Measurements from ENCODE around the gene NVL.

The NVL gene

GRCh38 chr1:224182057-224182865 lies 147.7 kb downstream of the NVL start:
- DNase-seq (ENCODE audit: low spot score) = no peak

GRCh38 chr1:224181453-224181810 lies 148.5 kb downstream of the NVL start:
- no peak overlapping the region for H3K18ac ChIP-seq (ENCODE audit: low read length)
- H3K27me3 ChIP-seq (ENCODE audit: control insufficient read depth in 3 of 3, insufficient read depth in 3 of 3, low read depth in 1 of 3, low read length in 3 of 3) = no peaks in the 10 kb centered on the region
- H3K4ac ChIP-seq (ENCODE audit: low read length) = no peak overlapping the region
- DNase-seq (ENCODE audit: low spot score) = no peak
- H2BK5ac ChIP-seq (ENCODE audit: low read length) = no peak overlapping the region
- H4K8ac ChIP-seq (ENCODE audit: low read depth, low read length) = no peak overlapping the region
- H3K23ac ChIP-seq (ENCODE audit: low read depth, low read length, poor library complexity) = no peak overlapping the region
- peaks cover 0 to 15% of the 10 kb centered on the region in 2 donors for H3K36me3 ChIP-seq (replicated peaks in 1 of 2; ENCODE audit: control insufficient read depth in 2 of 2, insufficient read depth in 2 of 2, low read length in 2 of 2)
- peaks cover 4 to 5% of the 10 kb centered on the region in 2 donors for H3K4me1 ChIP-seq (ENCODE audit: control insufficient read depth in 2 of 2, insufficient read depth in 1 of 2, low read depth in 1 of 2, low read length in 2 of 2)
- peaks cover 0 to 2% of the 10 kb centered on the region in 2 donors for H3K9me3 ChIP-seq (replicated peaks in 1 of 2; ENCODE audit: control insufficient read depth in 2 of 2, insufficient read depth in 1 of 2, low read depth in 1 of 2, low read length in 2 of 2)
- no peak overlapping the region for H2AFZ ChIP-seq (ENCODE audit: low read length)
- H3K79me1 ChIP-seq (ENCODE audit: low read depth, low read length) = peaks cover 4% of the 10 kb centered on the region
- no peak overlapping the region for H3K14ac ChIP-seq (ENCODE audit: low read length)
- no peak overlapping the region for H3K9ac ChIP-seq (ENCODE audit: low read depth, low read length, poor library complexity)
- no peak overlapping the region for H3K27ac ChIP-seq (replicated peaks; ENCODE audit: low read length)
- H3K4me2 ChIP-seq (ENCODE audit: insufficient read depth, low read length, poor library complexity, severe bottlenecking) = no peak overlapping the region
- H2AK5ac ChIP-seq (ENCODE audit: low read depth, low read length) = no peak overlapping the region
- no peak overlapping the region for H2BK12ac ChIP-seq (ENCODE audit: low read length)
- H2BK15ac ChIP-seq (ENCODE audit: low read length) = no peak overlapping the region
- H4K91ac ChIP-seq (ENCODE audit: low read depth, low read length, poor library complexity) = no peak overlapping the region
- no peak overlapping the region for H2BK120ac ChIP-seq (ENCODE audit: low read depth, low read length)
- no CpG with 5 or more reads among the region's 4 CpGs for WGBS, 2 donors (ENCODE audit: extremely low coverage in 2 of 2, insufficient read length in 2 of 2, insufficient replicate concordance in 1 of 2)
- H3K4me3 ChIP-seq (ENCODE audit: low read length in 2 of 2) = no peak overlapping the region

More at GRCh38 chr1:224182057-224182865, 147.7 kb downstream of the NVL start:
- Histone ChIP-seq H2BK5ac (ENCODE audit: low read length) (no peak overlapping the region), H3K27ac (replicated peaks; ENCODE audit: low read length) (peak overlapping the region; percentile 65), H4K91ac (ENCODE audit: low read depth, low read length, poor library complexity) (no peak overlapping the region), H2BK15ac (ENCODE audit: low read length) (no peak overlapping the region), H2AK5ac (ENCODE audit: low read depth, low read length) (no peak overlapping the region), H2BK120ac (ENCODE audit: low read depth, low read length) (no peak overlapping the region), H3K4me1 (ENCODE audit: control insufficient read depth in 2 of 2, insufficient read depth in 1 of 2, low read depth in 1 of 2, low read length in 2 of 2) (peaks cover 4 to 5% of the 10 kb centered on the region in 2 donors), H3K27me3 (ENCODE audit: control insufficient read depth in 3 of 3, insufficient read depth in 3 of 3, low read depth in 1 of 3, low read length in 3 of 3) (no peaks in the 10 kb centered on the region), H3K18ac (ENCODE audit: low read length) (peak overlapping the region; percentile 81), H3K4me2 (ENCODE audit: insufficient read depth, low read length, poor library complexity, severe bottlenecking) (peak overlapping the region; percentile 80), H2AFZ (ENCODE audit: low read length) (peak overlapping the region; percentile 94), H3K4me3 (ENCODE audit: low read length in 2 of 2) (peak overlapping the region; percentile 76 to 96), H3K23ac (ENCODE audit: low read depth, low read length, poor library complexity) (no peak overlapping the region), H3K9ac (ENCODE audit: low read depth, low read length, poor library complexity) (no peak overlapping the region), H3K14ac (ENCODE audit: low read length) (no peak overlapping the region), H3K79me1 (ENCODE audit: low read depth, low read length) (peaks cover 4% of the 10 kb centered on the region), H3K9me3 (replicated peaks in 1 of 2; ENCODE audit: control insufficient read depth in 2 of 2, insufficient read depth in 1 of 2, low read depth in 1 of 2, low read length in 2 of 2) (peaks cover 0 to 4% of the 10 kb centered on the region in 2 donors), H3K36me3 (replicated peaks in 1 of 2; ENCODE audit: control insufficient read depth in 2 of 2, insufficient read depth in 2 of 2, low read length in 2 of 2) (peaks cover 0 to 21% of the 10 kb centered on the region in 2 donors), H2BK12ac (ENCODE audit: low read length) (no peak overlapping the region), H4K8ac (ENCODE audit: low read depth, low read length) (no peak overlapping the region), H3K4ac (ENCODE audit: low read length) (no peak overlapping the region)
- no CpG with 5 or more reads among the region's 22 CpGs for WGBS, 2 donors (ENCODE audit: extremely low coverage in 2 of 2, insufficient read length in 2 of 2, insufficient replicate concordance in 1 of 2)

- no peak overlapping the region for H3K14ac ChIP-seq (ENCODE audit: low read length)
- H2AFZ ChIP-seq (ENCODE audit: low read length) = no peak overlapping the region
- H3K9ac ChIP-seq (ENCODE audit: low read depth, low read length, poor library complexity) = no peak overlapping the region
- no peak overlapping the region for H3K4me3 ChIP-seq (ENCODE audit: low read length in 2 of 2)
- H4K8ac ChIP-seq (ENCODE audit: low read depth, low read length) = no peak overlapping the region
- no peaks in the 10 kb centered on the region for H3K27me3 ChIP-seq (ENCODE audit: control insufficient read depth in 3 of 3, insufficient read depth in 3 of 3, low read depth in 1 of 3, low read length in 3 of 3)
- H2BK12ac ChIP-seq (ENCODE audit: low read length) = no peak overlapping the region
- no peak for DNase-seq (ENCODE audit: low spot score)
- H3K23ac ChIP-seq (ENCODE audit: low read depth, low read length, poor library complexity) = no peak overlapping the region
- no peak overlapping the region for H2AK5ac ChIP-seq (ENCODE audit: low read depth, low read length)
- H3K4ac ChIP-seq (ENCODE audit: low read length) = no peak overlapping the region
- no peak overlapping the region for H3K4me2 ChIP-seq (ENCODE audit: insufficient read depth, low read length, poor library complexity, severe bottlenecking)
- no peak overlapping the region for H2BK15ac ChIP-seq (ENCODE audit: low read length)
- H2BK5ac ChIP-seq (ENCODE audit: low read length) = no peak overlapping the region
- peaks cover 4 to 5% of the 10 kb centered on the region in 2 donors for H3K4me1 ChIP-seq (ENCODE audit: control insufficient read depth in 2 of 2, insufficient read depth in 1 of 2, low read depth in 1 of 2, low read length in 2 of 2)
- no peak overlapping the region for H4K91ac ChIP-seq (ENCODE audit: low read depth, low read length, poor library complexity)
- H3K18ac ChIP-seq (ENCODE audit: low read length) = no peak overlapping the region
- peaks cover 2% of the 10 kb centered on the region for H3K79me1 ChIP-seq (ENCODE audit: low read depth, low read length)
- H3K36me3 ChIP-seq (replicated peaks in 1 of 2; ENCODE audit: control insufficient read depth in 2 of 2, insufficient read depth in 2 of 2, low read length in 2 of 2) = peaks cover 0 to 11% of the 10 kb centered on the region in 2 donors
- no peak overlapping the region for H2BK120ac ChIP-seq (ENCODE audit: low read depth, low read length)
- peaks cover 0 to 2% of the 10 kb centered on the region in 2 donors for H3K9me3 ChIP-seq (replicated peaks in 1 of 2; ENCODE audit: control insufficient read depth in 2 of 2, insufficient read depth in 1 of 2, low read depth in 1 of 2, low read length in 2 of 2)
- no CpG with 5 or more reads among the region's 11 CpGs for WGBS, 2 donors (ENCODE audit: extremely low coverage in 2 of 2, insufficient read length in 2 of 2, insufficient replicate concordance in 1 of 2)
- no peak overlapping the region for H3K27ac ChIP-seq (replicated peaks; ENCODE audit: low read length)
These were observed 149.1 kb downstream of the NVL start for GRCh38 chr1:224180783-224181452.

- Histone ChIP-seq H2BK120ac (ENCODE audit: low read depth, low read length) (no peak overlapping the region), H3K9me3 (replicated peaks in 1 of 2; ENCODE audit: control insufficient read depth in 2 of 2, insufficient read depth in 1 of 2, low read depth in 1 of 2, low read length in 2 of 2) (no peaks in the 10 kb centered on the region), H2AFZ (ENCODE audit: low read length) (no peak overlapping the region), H3K4me3 (ENCODE audit: low read length in 2 of 2) (no peak overlapping the region), H3K4me1 (ENCODE audit: control insufficient read depth in 2 of 2, insufficient read depth in 1 of 2, low read depth in 1 of 2, low read length in 2 of 2) (peaks cover 0 to 4% of the 10 kb centered on the region in 2 donors), H2AK5ac (ENCODE audit: low read depth, low read length) (no peak overlapping the region), H2BK5ac (ENCODE audit: low read length) (no peak overlapping the region), H3K23ac (ENCODE audit: low read depth, low read length, poor library complexity) (no peak overlapping the region), H3K79me1 (ENCODE audit: low read depth, low read length) (no peaks in the 10 kb centered on the region), H3K4ac (ENCODE audit: low read length) (no peak overlapping the region), H2BK12ac (ENCODE audit: low read length) (no peak overlapping the region), H3K4me2 (ENCODE audit: insufficient read depth, low read length, poor library complexity, severe bottlenecking) (no peak overlapping the region), H3K14ac (ENCODE audit: low read length) (no peak overlapping the region), H3K18ac (ENCODE audit: low read length) (no peak overlapping the region), H4K8ac (ENCODE audit: low read depth, low read length) (no peak overlapping the region), H4K91ac (ENCODE audit: low read depth, low read length, poor library complexity) (no peak overlapping the region), H3K27me3 (ENCODE audit: control insufficient read depth in 3 of 3, insufficient read depth in 3 of 3, low read depth in 1 of 3, low read length in 3 of 3) (no peaks in the 10 kb centered on the region), H3K27ac (replicated peaks; ENCODE audit: low read length) (no peak overlapping the region), H3K36me3 (replicated peaks in 1 of 2; ENCODE audit: control insufficient read depth in 2 of 2, insufficient read depth in 2 of 2, low read length in 2 of 2) (no peaks in the 10 kb centered on the region), H3K9ac (ENCODE audit: low read depth, low read length, poor library complexity) (no peak overlapping the region), H2BK15ac (ENCODE audit: low read length) (no peak overlapping the region)
- no CpG with 5 or more reads among the region's 5 CpGs for WGBS, 2 donors (ENCODE audit: extremely low coverage in 2 of 2, insufficient read length in 2 of 2, insufficient replicate concordance in 1 of 2)
- DNase-seq (ENCODE audit: low spot score) = no peak
These were observed 151.1 kb downstream of the NVL start for GRCh38 chr1:224178894-224179293.

All from neuronal stem cell (in vitro differentiated cells).